NCI-H524 treated with DMSO at 0.1 percent for 48 hours (cell line): ENCODE results near the gene DEFB118.
"Not testable (repeated sequence)": the region's sequence is repeated elsewhere in the genome, so short reads cannot be mapped to it uniquely, and the experiment has no call there.

Source experiments
- DNase-seq: peaks from one replicate; lab custom pipeline; 2025; lab: John Stamatoyannopoulos, UW

The DEFB118 gene, protein sequence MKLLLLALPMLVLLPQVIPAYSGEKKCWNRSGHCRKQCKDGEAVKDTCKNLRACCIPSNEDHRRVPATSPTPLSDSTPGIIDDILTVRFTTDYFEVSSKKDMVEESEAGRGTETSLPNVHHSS

GRCh38 chr20:31368301-31368700 lies at the start of gene DEFB118:
DEFB118 (plus strand) TSS chr20:31368601; CDS start chr20:31368651, 50 bp downstream.
- no peak for DNase-seq

- no peak for DNase-seq
Measured at GRCh38 chr20:31322504-31322903, 45.9 kb upstream of the DEFB118 start.

- no peak for DNase-seq
Measured at GRCh38 chr20:31330893-31331292, 37.5 kb upstream of the DEFB118 start.

GRCh38 chr20:31341470-31341869 lies 26.9 kb upstream of the DEFB118 start:
- DNase-seq: no peak

GRCh38 chr20:31355981-31356380 lies 12.4 kb upstream of the DEFB118 start:
- DNase-seq: no peak

DNA sequence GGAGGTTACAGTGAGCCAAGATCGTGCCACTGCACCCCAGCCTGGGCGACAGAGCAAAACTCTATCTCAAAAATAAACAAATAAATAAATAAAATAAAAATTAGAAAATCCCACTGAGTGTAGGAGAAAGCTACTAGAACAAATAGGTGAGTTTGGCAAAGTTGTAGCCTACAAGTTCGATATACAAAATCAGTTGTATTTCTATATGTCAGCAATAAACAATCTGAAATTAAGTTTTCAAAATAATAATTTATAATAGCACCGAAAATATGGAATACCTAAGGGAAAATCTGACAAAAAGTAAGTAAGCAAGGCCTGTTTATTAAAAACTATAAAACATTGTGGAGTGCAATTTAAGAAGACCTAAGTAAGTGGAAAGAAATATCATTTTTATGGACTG lies 5.1 kb upstream of the DEFB118 start:
- DNase-seq: no peak

GRCh38 chr20:31364272-31364671 lies 4.1 kb upstream of the DEFB118 start:
- DNase-seq: not testable (repeated sequence)

DNA sequence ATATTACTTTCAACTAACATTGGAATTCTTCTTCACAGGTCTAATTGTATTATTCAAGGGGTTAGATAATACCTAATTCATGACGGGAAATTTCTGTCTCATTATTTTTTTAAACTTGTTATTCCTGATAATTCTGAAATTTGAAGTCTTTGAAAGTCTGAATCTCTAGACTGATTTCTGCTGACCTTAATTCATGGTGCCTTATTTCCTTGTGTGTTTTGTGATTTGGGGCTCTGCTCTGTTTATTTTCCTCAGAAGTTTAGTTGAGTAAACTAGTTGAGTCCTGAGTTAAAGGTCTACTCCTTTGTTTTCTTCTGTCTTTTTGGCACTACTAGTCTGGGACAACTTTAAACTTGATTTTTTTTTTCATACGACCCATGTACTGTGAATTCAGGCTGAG lies 5.9 kb downstream of the DEFB118 start:
- no peak for DNase-seq

DNA sequence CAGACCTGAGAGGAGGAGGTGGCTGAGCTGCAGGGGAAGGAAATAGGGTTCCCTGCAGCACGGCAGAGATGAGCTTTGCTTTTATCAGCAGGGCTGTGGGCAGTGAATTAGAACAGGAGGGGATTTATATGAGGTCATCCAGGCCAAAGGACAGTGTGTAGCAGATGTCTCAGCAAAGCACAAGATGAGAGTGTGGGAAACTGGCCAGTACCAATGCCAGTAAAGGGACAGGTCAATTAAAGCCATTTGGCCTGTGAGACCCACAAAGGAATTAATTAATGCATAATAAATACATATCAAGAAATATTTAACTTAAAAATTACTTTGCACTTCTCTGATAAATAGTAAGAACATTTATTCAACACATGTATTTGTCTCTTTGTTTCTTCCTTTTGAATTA lies 22.1 kb downstream of the DEFB118 start, which contains the start of gene DEFB119:
Gene DEFB119, minus strand, starts transcription at position 101 of the 400 bp plus-strand sequence. CDS start 107 bp downstream, outside the sequence.
- DNase-seq: no peak

DNA sequence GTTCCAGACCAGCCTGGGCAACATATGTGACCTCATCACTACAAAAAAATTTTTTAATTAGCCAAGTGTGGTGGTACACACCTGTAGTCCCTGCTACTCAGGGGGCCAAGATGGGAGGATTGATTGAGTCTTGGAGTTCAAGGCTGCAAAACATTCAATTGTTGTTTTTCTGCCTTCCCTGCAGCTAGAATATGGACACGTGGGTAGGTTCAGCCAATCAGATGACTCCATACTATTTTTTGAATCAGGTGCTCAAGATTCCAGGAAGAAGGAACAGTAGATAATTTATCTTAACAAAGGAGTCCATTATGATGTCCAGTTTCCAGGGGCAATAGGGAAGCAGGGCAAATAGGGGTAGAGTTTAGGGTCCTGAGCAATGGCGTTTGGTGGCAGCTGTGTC lies 24.4 kb downstream of the DEFB118 start:
- no peak for DNase-seq

DNA sequence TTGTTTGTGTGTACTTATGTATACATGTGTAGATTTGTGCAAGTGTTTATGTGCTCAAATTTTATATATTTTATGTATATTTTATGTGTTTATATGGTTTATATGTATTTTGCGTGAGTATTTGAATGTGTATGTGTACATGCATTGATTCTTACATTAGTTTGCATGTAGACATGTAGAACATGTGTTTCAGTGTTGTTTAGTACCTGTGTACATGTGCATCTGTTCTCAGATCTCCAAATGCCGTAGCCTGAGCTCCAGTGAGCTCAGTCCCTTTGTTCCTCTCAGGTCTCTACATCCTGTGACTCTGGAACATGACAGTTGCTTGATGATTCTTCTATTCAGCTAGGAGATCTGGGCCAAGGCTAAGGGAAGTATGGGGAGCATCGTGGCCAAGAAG lies 26.5 kb downstream of the DEFB118 start:
- no peak for DNase-seq

GRCh38 chr20:31403886-31404285 lies 35.5 kb downstream of the DEFB118 start:
- no peak for DNase-seq

DNA sequence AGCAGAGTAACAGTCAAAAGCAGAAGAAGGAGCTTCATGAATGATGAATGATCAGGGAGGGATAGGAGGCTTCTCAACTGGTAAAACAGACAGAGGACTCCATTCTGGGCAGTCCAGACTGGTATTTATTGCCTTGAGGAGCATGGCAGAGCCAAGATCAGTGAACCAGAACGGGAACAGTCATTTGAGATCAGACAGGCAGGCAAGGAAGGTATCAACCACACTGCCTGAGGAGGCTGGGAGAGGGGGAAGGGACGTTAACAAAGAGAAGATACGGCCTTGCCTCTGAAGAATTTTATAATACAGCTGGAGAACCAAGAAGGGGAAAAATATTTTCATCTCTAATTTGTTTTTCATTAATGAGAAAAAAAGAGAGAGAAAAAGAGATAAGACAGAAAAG lies 37.7 kb downstream of the DEFB118 start, which contains the start of gene DEFB121:
Gene DEFB121, minus strand, starts transcription at position 101 of the 400 bp plus-strand sequence. Its CDS starts 63 bp downstream, at position 38.
- no peak for DNase-seq

GRCh38 chr20:31410011-31410410 lies 41.6 kb downstream of the DEFB118 start:
- no peak for DNase-seq

- DNase-seq: no peak
Measured at GRCh38 chr20:31414381-31414780, 46.0 kb downstream of the DEFB118 start.

DNA sequence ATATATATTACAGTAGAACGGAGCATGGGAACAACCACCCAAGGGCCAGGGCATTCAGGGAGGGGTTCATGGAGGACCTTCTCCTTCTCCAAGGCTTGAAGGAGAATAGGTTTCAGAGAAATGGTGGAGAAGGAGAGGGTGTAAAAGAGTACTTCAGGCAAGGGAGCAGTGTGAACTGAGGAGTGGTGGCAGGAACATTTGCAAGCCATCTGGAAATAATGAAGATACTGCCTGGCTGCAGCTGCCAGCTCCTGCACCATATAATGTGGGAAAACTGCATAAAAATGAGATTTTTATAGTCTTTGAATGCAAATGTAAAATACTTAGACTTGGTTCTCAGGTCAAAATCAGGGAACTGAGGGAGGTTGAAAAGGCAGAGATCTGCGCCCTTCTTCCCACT lies 47.3 kb downstream of the DEFB118 start:
- DNase-seq: no peak

DNA sequence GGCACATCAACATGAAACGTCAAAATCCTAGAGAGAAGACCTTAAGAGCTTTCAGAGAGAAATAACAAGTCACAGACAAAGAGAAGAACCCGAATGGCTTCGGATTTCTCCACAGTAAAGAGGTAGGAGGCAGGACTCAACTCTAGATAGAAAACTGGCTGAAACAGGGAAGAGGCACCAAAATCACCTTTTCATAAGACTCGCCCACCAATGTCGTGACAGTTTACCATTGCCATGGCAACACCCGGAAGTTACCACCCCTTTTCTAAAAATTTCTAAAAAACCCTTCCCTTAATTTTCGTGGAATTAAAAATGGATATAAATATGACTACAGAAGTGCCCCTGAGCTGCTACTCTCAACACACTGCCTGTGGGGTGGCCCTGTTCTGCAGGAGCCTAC lies 49.9 kb downstream of the DEFB118 start:
- DNase-seq: no peak
